Renal pelvis (tissue), 12 donors: Measurements from ENCODE around the gene RBM17. TPM values are rescaled to one million over a fixed set of nuclear protein-coding genes. Genes with fewer than 3 reads are reported as not detected.
A peak's percentile ranks its signal among the peaks of the same experiment; 100 is the strongest.
"Not testable (repeated sequence)": the region's sequence is repeated elsewhere in the genome, so short reads cannot be mapped to it uniquely, and the experiment has no call there.

Source experiments
- DNase-seq: peaks from one replicate; pipeline ENCODE4 v3.0.0-alpha.2; 2013
- long read RNA-seq, 16 experiments: transcript quantifications; one replicate each; lab custom pipeline, GENCODE V29; 2026
- polyA plus RNA-seq, 3 donors: library from polyadenylated mRNA; unstranded; fragments of 120-200 nt; gene quantifications; one replicate each; pipeline ENCODE4 v1.2.1, GENCODE V29; 2013; ENCODE audit not compliant: insufficient read length in 3 of 3

Gene RBM17, protein sequence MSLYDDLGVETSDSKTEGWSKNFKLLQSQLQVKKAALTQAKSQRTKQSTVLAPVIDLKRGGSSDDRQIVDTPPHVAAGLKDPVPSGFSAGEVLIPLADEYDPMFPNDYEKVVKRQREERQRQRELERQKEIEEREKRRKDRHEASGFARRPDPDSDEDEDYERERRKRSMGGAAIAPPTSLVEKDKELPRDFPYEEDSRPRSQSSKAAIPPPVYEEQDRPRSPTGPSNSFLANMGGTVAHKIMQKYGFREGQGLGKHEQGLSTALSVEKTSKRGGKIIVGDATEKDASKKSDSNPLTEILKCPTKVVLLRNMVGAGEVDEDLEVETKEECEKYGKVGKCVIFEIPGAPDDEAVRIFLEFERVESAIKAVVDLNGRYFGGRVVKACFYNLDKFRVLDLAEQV
- polyA plus RNA-seq: 100 to 1,000 TPM; 140 to 211 (median 193) TPM
- long read RNA-seq, donor 1, transcript RBM17-201 (12 exons, 2,755 nt): major isoform, 36 of 57 reads
- long read RNA-seq, donor 1, partial matches to known transcripts: 17 of 57 reads
- long read RNA-seq, donor 1, other reads (novel, unspliced or antisense): 0 of 57 reads
- long read RNA-seq, donor 2, transcript RBM17-201 (12 exons, 2,755 nt): major isoform, 38 of 40 reads
- long read RNA-seq, donor 2, partial matches to known transcripts: 0 of 40 reads
- long read RNA-seq, donor 2, other reads (novel, unspliced or antisense): 0 of 40 reads
- long read RNA-seq, donor 3, transcript RBM17-201 (12 exons, 2,755 nt): major isoform, 19 of 24 reads
- long read RNA-seq, donor 3, partial matches to known transcripts: 5 of 24 reads
- long read RNA-seq, donor 3, other reads (novel, unspliced or antisense): 0 of 24 reads
- long read RNA-seq, donor 4, transcript RBM17-201 (12 exons, 2,755 nt): major isoform, 15 of 41 reads
- long read RNA-seq, donor 4, partial matches to known transcripts: 22 of 41 reads
- long read RNA-seq, donor 4, other reads (novel, unspliced or antisense): 0 of 41 reads
- long read RNA-seq, donor 5, transcript RBM17-201 (12 exons, 2,755 nt): major isoform, 7 of 13 reads
- long read RNA-seq, donor 5, partial matches to known transcripts: 5 of 13 reads
- long read RNA-seq, donor 5, other reads (novel, unspliced or antisense): 0 of 13 reads
- long read RNA-seq, donor 6, transcript RBM17-201 (12 exons, 2,755 nt): major isoform, 17 of 76 reads
- long read RNA-seq, donor 6, transcript RBM17-211 (3 exons, 611 nt): minor isoform, 11 of 76 reads
- long read RNA-seq, donor 6, partial matches to known transcripts: 44 of 76 reads
- long read RNA-seq, donor 6, other reads (novel, unspliced or antisense): 0 of 76 reads
- long read RNA-seq, donor 7, transcript RBM17-201 (12 exons, 2,755 nt): major isoform, 29 of 63 reads
- long read RNA-seq, donor 7, partial matches to known transcripts: 29 of 63 reads
- long read RNA-seq, donor 7, other reads (novel, unspliced or antisense): 0 of 63 reads
- long read RNA-seq, donor 8, transcript RBM17-201 (12 exons, 2,755 nt): major isoform, 12 of 13 reads
- long read RNA-seq, donor 8, partial matches to known transcripts: 0 of 13 reads
- long read RNA-seq, donor 8, other reads (novel, unspliced or antisense): 0 of 13 reads
- long read RNA-seq, donor 9, transcript RBM17-201 (12 exons, 2,755 nt): major isoform, 40 of 83 reads
- long read RNA-seq, donor 9, partial matches to known transcripts: 40 of 83 reads
- long read RNA-seq, donor 9, other reads (novel, unspliced or antisense): 0 of 83 reads
- long read RNA-seq, donor 10, transcript RBM17-201 (12 exons, 2,755 nt): major isoform, 21 of 37 reads
- long read RNA-seq, donor 10, transcript RBM17-212 (2 exons, 1,585 nt): minor isoform, 6 of 37 reads
- long read RNA-seq, donor 10, partial matches to known transcripts: 6 of 37 reads
- long read RNA-seq, donor 10, other reads (novel, unspliced or antisense): 0 of 37 reads
- long read RNA-seq, donor 11, transcript RBM17-201 (12 exons, 2,755 nt): major isoform, 12 of 31 reads
- long read RNA-seq, donor 11, partial matches to known transcripts: 16 of 31 reads
- long read RNA-seq, donor 11, other reads (novel, unspliced or antisense): 0 of 31 reads
- long read RNA-seq, donor 12, transcript RBM17-201 (12 exons, 2,755 nt): major isoform, 38 of 90 reads
- long read RNA-seq, donor 12, partial matches to known transcripts: 46 of 90 reads
- long read RNA-seq, donor 12, other reads (novel, unspliced or antisense): 0 of 90 reads
- long read RNA-seq, donor 13, partial matches to known transcripts: 11 of 22 reads
- long read RNA-seq, donor 13, other reads (novel, unspliced or antisense): 0 of 22 reads
- long read RNA-seq, donor 14: 0 reads
- long read RNA-seq, donor 15, transcript RBM17-201 (12 exons, 2,755 nt): major isoform, 36 of 64 reads
- long read RNA-seq, donor 15, partial matches to known transcripts: 20 of 64 reads
- long read RNA-seq, donor 15, other reads (novel, unspliced or antisense): 0 of 64 reads
- long read RNA-seq, donor 16, transcript RBM17-201 (12 exons, 2,755 nt): major isoform, 38 of 62 reads
- long read RNA-seq, donor 16, partial matches to known transcripts: 21 of 62 reads
- long read RNA-seq, donor 16, other reads (novel, unspliced or antisense): 0 of 62 reads

GRCh38 chr10:6088721-6089333 is at the start of gene RBM17:
RBM17 (plus strand) TSS chr10:6089034; CDS start chr10:6097066, 8,032 bp downstream.
- DNase-seq: peak; percentile 96

DNA sequence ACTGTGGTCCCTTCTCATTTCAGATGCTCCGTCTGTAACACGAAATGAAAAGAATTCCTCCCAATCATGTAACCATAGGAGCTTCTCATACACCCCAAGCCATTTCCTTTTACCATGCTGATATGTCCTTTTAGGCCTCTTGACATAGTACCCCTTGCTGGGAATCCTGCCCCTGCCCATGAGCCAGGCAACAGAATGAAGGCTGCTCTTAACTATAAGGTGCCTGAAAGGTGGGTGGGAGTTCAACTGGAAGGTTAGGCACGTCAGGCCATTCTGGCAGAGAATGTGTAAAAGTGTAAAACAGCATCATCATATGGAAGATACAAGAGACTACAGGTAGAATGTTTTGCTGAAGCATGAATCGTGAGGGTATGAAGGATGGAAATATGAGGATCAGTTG is 49.1 kb upstream of the RBM17 start:
- no peak for DNase-seq

GRCh38 chr10:6040205-6040604 is 48.6 kb upstream of the RBM17 start:
- DNase-seq: no peak

GRCh38 chr10:6043377-6043776 is 45.5 kb upstream of the RBM17 start:
- not testable (repeated sequence) for DNase-seq

- no peak for DNase-seq
These were observed 44.8 kb upstream of the RBM17 start for GRCh38 chr10:6044060-6044459.

DNA sequence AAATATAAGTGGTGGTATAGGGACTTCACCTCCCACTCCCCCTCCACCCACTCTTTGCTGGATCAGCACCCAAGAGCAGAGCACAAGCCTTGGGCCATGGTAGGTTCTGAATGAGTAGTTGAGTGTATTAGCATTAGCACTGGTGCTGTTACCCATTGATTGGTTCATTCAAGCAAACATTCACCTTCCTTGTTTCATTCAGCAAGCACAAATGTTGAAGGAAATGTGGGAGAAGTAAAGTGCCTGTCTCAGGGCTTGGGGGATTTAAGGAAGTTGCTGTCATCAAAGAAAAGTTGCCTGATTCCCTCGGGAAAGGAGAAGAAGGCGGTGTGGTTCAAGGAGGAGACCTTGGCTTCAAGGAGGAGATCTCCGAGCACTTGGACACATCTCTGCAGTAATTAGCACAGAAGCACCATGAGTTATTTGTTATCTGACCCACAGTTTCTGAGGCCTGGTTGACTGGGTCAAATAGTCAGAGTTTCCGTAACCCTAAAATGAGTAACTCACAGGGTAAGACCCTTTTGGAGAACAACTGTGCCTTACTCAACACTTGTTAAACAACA is 44.0 kb upstream of the RBM17 start:
- no peak for DNase-seq

GRCh38 chr10:6045314-6045848 is 43.5 kb upstream of the RBM17 start:
- no peak for DNase-seq

DNA sequence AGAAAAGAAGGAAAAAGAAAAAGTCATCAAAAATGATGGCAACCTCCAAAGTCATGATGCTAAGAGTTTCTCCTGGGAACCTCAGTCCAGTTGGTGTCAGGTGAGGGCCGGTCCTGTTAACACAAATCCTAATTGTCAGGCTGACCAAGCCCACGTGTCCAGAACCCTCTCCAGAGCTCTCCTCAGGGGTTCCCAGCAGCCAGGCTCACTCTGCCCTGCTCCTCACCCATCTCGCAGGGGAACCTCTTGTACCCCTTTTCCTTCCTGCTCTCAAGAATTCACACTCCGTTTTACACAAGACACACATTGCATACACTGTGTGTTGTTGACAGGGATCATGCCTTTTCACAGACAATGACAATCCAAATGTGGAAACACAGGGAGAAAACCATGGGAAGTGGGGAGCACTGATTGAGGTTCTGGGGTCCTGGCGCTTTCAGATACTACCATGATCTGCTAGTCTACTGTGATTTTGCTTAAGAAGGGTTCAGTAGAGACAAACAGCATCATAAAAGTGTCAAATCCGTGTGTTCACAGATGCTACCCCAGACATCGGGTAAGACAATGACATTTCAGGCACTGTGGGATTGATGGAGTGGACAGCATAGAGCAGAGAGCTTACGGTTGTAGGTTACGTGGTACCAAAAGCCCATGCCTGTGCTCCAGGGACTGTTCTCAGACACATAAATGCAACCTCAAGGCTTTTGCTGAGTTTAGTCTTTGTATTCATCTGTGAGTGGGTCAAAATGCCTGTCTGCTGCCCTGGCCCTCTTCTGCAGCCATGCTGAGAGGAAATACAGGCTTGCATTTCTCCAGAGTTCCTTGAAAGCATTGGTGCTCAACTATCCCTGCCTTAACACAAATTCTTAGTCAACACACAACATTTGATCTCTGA is 42.7 kb upstream of the RBM17 start:
- DNase-seq: no peak

GRCh38 chr10:6046773-6047611 is 41.8 kb upstream of the RBM17 start:
- no peak for DNase-seq

GRCh38 chr10:6047847-6048246 is 41.0 kb upstream of the RBM17 start:
- no peak for DNase-seq

DNA sequence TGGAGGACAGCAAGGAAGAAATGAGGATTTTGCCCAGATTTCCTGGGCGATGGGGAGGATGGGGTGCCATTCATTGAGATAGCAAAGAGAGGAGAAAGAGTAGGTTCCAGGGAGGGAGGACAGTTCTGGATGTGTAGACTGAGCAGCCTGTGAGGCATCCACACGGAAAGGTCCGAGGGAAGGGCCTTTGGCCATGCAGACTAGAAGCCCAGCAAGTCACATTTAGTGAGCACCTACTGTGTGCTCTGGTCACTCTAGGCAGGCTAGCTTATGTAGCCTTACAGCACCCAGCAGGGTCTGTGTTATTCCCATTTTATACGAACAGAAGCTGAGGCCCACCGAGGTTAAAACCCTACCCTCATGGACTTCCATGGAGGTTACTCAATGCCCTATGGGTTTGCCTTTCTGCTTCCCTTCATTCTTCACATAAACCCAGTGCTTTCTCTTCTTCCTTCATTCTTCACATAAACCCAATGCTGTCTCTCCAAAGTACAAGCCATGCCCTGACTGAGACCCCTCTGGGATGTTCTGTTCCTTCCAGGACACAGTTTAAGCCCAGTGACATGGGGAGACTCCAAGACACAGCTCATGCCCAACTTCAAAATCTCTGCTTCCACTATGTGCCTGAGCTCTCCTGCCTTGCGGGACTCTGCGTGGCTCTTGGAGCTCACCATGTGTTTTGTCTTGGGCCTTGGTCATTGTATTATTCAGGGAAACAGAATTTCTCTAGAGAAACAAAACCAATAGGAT is 40.4 kb upstream of the RBM17 start:
- DNase-seq: no peak

DNA sequence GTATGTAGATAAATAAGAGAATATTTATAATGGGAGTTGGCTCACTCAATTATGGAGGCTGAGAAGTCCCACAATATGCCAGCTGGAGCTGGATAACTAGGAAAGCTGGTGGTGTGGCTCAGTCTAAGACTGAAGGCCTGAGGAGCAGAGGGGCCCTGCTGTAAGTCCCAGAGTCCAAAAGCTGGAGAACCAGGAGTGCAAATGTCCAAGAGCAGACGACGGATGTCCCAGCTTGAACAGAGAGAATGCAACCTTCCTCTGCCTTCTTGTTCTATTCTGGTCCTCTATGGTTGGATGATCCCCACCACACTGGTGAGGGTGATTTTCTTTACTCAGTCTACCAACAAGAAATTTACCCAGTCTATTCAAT is 39.8 kb upstream of the RBM17 start:
- no peak for DNase-seq

GRCh38 chr10:6050801-6051445 is 37.9 kb upstream of the RBM17 start:
- DNase-seq: no peak
